ENCODE measurements around the gene PTPRJ. TPM values are rescaled to one million over a fixed set of nuclear protein-coding genes. Genes with fewer than 3 reads are reported as not detected.

The PTPRJ gene
- total and polyA plus RNA-seq, 2 of the 13 experiments (the other 11 are each of a cell fraction or from before 2014, with no cell fraction given): 1.0 to 1.2 TPM

DNA sequence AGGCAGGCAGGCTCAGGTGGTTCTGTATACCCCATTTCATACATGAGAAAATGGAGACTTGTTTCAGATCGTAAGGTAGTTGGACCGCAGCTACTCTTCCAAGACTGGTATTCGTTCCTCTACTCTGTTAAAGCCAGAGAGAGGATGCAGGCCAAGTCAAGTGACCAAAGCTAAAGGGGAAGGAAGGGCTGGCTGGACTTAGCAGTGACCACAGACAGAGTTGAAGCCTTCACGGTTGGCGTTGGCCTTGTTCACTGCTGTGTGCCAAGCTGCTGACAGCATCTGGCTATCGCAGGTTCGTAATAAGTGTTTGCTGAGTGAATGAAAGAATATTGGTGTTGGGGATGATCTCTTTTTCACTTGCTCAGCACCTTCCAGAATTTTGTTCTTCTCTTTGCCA is 64.2 kb downstream of the PTPRJ start:
- no peak overlapping the region for H3K4me2 ChIP-seq (ENCODE audit: low read depth, low read length)
- no peaks in the 10 kb centered on the region for H3K9me3 ChIP-seq (ENCODE audit: low read length)
- no peak overlapping the region for H3K27ac ChIP-seq (ENCODE audit: extremely low read length, insufficient read depth, low read length)
- BruUV-seq (replicated peaks): no TSS peak
- no peak overlapping the region for H3K4me3 ChIP-seq (replicated peaks in 1 of 3; ENCODE audit: insufficient read depth in 1 of 3, low read depth in 2 of 3, low read length in 3 of 3)
- in situ Hi-C loops (cut with HindIII; ENCODE audit: extremely low pct_ligation_motif_present, low pct_unique_long_range_greater_than_20kb) (no loop called here), intact Hi-C loops (cut with micrococcal nuclease; ENCODE audit: unreplicated experiment) (no loop called here)
- no peaks in the 10 kb centered on the region for H3K27me3 ChIP-seq (ENCODE audit: control insufficient read depth in 1 of 2, insufficient read depth in 2 of 2, low read length in 2 of 2)
- WGBS (ENCODE audit: low lambda C conversion rate): 89% methylated on average over 7 of the region's 7 CpGs
- DNase-seq (ENCODE audit: low spot score) (no peak), FAIRE-seq (no peak), ATAC-seq (no peak)
- H3K36me3 ChIP-seq (replicated peaks in 1 of 2; ENCODE audit: control insufficient read depth in 1 of 2, insufficient read depth in 2 of 2, low read length in 2 of 2): no peaks in the 10 kb centered on the region
- no peak for TF ChIP-seq ZNF383 (CRISPR knock-in tag; IDR thresholded peaks at IDR 0.05; ENCODE audit: borderline replicate concordance)
- no peak for TF ChIP-seq KAT7 (CRISPR knock-in tag; IDR thresholded peaks at IDR 0.05; ENCODE audit: borderline replicate concordance)
- no peak for TF ChIP-seq GTF2F1 (IDR thresholded peaks at IDR 0.05; ENCODE audit: low read length)
- TF ChIP-seq HMG20A (CRISPR knock-in tag; IDR thresholded peaks at IDR 0.05; ENCODE audit: borderline replicate concordance): no peak
- TF ChIP-seq, protein P1, sequence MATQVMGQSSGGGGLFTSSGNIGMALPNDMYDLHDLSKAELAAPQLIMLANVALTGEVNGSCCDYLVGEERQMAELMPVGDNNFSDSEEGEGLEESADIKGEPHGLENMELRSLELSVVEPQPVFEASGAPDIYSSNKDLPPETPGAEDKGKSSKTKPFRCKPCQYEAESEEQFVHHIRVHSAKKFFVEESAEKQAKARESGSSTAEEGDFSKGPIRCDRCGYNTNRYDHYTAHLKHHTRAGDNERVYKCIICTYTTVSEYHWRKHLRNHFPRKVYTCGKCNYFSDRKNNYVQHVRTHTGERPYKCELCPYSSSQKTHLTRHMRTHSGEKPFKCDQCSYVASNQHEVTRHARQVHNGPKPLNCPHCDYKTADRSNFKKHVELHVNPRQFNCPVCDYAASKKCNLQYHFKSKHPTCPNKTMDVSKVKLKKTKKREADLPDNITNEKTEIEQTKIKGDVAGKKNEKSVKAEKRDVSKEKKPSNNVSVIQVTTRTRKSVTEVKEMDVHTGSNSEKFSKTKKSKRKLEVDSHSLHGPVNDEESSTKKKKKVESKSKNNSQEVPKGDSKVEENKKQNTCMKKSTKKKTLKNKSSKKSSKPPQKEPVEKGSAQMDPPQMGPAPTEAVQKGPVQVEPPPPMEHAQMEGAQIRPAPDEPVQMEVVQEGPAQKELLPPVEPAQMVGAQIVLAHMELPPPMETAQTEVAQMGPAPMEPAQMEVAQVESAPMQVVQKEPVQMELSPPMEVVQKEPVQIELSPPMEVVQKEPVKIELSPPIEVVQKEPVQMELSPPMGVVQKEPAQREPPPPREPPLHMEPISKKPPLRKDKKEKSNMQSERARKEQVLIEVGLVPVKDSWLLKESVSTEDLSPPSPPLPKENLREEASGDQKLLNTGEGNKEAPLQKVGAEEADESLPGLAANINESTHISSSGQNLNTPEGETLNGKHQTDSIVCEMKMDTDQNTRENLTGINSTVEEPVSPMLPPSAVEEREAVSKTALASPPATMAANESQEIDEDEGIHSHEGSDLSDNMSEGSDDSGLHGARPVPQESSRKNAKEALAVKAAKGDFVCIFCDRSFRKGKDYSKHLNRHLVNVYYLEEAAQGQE (IDR thresholded peaks at IDR 0.05; ENCODE audit: borderline replicate concordance in 1 of 2, low read depth in 1 of 2, low read length in 2 of 2): no peak
- no peak for TF ChIP-seq ZNF597 (CRISPR knock-in tag; IDR thresholded peaks at IDR 0.05)
- TF ChIP-seq, protein P2, sequence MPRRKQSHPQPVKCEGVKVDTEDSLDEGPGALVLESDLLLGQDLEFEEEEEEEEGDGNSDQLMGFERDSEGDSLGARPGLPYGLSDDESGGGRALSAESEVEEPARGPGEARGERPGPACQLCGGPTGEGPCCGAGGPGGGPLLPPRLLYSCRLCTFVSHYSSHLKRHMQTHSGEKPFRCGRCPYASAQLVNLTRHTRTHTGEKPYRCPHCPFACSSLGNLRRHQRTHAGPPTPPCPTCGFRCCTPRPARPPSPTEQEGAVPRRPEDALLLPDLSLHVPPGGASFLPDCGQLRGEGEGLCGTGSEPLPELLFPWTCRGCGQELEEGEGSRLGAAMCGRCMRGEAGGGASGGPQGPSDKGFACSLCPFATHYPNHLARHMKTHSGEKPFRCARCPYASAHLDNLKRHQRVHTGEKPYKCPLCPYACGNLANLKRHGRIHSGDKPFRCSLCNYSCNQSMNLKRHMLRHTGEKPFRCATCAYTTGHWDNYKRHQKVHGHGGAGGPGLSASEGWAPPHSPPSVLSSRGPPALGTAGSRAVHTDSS (CRISPR knock-in tag; conservative IDR thresholded peaks at IDR 0.05): no peak
- TF ChIP-seq SRSF9 (IDR thresholded peaks at IDR 0.05; ENCODE audit: borderline replicate concordance, insufficient read depth, low read depth, low read length, poor library complexity, severe bottlenecking): no peak
- no peak for TF ChIP-seq ZNF18 (CRISPR knock-in tag; IDR thresholded peaks at IDR 0.05; ENCODE audit: insufficient replicate concordance)
- TF ChIP-seq, protein P3, sequence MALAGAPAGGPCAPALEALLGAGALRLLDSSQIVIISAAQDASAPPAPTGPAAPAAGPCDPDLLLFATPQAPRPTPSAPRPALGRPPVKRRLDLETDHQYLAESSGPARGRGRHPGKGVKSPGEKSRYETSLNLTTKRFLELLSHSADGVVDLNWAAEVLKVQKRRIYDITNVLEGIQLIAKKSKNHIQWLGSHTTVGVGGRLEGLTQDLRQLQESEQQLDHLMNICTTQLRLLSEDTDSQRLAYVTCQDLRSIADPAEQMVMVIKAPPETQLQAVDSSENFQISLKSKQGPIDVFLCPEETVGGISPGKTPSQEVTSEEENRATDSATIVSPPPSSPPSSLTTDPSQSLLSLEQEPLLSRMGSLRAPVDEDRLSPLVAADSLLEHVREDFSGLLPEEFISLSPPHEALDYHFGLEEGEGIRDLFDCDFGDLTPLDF (CRISPR knock-in tag; IDR thresholded peaks at IDR 0.05): no peak
- no peak for TF ChIP-seq PAWR (CRISPR knock-in tag; IDR thresholded peaks at IDR 0.05; ENCODE audit: borderline replicate concordance)
- no peak overlapping the region for H2AFZ ChIP-seq (ENCODE audit: low read length)
- no peaks in the 10 kb centered on the region for H3K79me2 ChIP-seq (ENCODE audit: insufficient read depth, low read length)
- CTCF ChIA-PET (ENCODE audit: low intra/inter-chr PET ratio, low total read pairs): no interaction called here
- peaks cover 11% of the 10 kb centered on the region for H3K4me1 ChIP-seq (ENCODE audit: insufficient read depth, low read length)
- H4K20me1 ChIP-seq (ENCODE audit: insufficient read depth, low read length): no peaks in the 10 kb centered on the region
- H3K9ac ChIP-seq (ENCODE audit: insufficient read depth, low read depth, low read length): no peak overlapping the region
- POLR2A ChIA-PET: no interaction called here
